AG09309 (cell line): ENCODE measurements around the gene NADSYN1.
"Not testable (repeated sequence)": the region's sequence is repeated elsewhere in the genome, so short reads cannot be mapped to it uniquely, and the experiment has no call there.

Experiments used
- DNase-seq: peaks from one replicate; pipeline ENCODE4 v3.0.0-alpha.2; 2010; ENCODE audit warnings: low read depth
- H3K4me3 ChIP-seq: 2 replicates; pipeline ENCODE4 v1.5.1; 2011; ENCODE audit warnings: mild to moderate bottlenecking, low read depth, low read length, moderate library complexity; ENCODE audit not compliant: control insufficient read depth
- TF ChIP-seq, protein P1 (sequence below): IDR thresholded peaks from 2 replicates; pipeline ENCODE4 v1.5.1; 2011; ENCODE audit warnings: mild to moderate bottlenecking, low read depth, low read length, inconsistent platforms; ENCODE audit not compliant: insufficient read depth, control insufficient read depth; ENCODE audit errors: missing control alignments

NADSYN1 gene

DNA sequence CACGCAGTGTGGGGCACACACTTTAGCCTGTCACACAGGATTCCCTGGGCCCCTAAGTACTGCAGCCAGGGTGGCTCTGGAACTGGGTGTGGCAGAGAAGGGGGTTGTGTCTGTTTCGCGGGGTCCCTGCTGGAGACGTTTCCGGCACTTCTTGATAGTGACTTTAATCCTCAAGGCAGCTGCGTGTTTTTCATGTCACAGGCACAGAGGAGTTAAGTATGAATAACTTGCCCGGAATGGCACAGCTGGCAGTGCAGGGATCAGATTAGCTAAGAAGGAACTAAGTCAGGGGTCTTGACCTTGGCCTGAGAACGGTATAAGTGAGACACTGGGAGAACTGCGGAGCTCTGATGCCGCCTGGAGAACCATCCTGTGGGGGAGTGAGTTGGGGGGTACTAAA is 66.5 kb downstream of the NADSYN1 start:
- no peak overlapping the region for H3K4me3 ChIP-seq
- TF ChIP-seq, protein P1, sequence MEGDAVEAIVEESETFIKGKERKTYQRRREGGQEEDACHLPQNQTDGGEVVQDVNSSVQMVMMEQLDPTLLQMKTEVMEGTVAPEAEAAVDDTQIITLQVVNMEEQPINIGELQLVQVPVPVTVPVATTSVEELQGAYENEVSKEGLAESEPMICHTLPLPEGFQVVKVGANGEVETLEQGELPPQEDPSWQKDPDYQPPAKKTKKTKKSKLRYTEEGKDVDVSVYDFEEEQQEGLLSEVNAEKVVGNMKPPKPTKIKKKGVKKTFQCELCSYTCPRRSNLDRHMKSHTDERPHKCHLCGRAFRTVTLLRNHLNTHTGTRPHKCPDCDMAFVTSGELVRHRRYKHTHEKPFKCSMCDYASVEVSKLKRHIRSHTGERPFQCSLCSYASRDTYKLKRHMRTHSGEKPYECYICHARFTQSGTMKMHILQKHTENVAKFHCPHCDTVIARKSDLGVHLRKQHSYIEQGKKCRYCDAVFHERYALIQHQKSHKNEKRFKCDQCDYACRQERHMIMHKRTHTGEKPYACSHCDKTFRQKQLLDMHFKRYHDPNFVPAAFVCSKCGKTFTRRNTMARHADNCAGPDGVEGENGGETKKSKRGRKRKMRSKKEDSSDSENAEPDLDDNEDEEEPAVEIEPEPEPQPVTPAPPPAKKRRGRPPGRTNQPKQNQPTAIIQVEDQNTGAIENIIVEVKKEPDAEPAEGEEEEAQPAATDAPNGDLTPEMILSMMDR = no peak
- no peak for DNase-seq

DNA sequence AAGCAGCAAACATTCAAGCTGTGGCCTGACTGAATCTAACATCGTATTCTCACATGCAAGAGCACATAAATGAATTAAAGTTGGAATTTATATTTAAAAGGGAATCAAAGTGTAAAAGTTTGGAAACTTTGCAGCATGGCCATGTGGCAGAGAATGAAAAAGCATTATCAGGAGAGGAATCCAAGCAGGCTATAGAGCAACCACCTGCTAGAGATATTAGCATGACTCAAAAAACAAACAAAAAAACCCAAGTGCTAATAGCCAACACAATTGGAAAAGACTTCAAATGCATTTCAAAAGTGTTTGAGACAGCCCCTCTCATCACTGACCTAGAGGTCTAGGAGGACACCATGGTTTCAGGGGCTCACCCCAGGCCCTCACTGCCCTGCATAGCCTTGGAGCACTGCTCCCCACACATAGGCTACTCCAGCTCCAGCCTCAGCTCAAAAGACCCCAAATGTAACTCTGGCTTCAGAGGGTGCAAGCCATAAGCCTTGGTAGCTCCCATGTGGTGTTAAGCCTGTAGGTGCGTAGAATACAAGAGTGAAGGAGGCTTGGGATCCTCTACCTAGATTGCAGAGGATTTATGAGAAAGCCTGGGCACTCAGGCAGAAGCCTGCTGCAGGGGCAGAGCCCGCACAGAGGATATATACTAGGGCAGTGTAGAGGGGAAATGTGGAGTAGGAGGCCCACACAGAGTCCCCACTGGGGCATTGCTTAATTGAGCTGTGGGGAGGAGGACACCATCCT is 72.4 kb downstream of the NADSYN1 start:
- H3K4me3 ChIP-seq = no peak overlapping the region
- TF ChIP-seq, protein P1 = no peak
- DNase-seq = no peak

DNA sequence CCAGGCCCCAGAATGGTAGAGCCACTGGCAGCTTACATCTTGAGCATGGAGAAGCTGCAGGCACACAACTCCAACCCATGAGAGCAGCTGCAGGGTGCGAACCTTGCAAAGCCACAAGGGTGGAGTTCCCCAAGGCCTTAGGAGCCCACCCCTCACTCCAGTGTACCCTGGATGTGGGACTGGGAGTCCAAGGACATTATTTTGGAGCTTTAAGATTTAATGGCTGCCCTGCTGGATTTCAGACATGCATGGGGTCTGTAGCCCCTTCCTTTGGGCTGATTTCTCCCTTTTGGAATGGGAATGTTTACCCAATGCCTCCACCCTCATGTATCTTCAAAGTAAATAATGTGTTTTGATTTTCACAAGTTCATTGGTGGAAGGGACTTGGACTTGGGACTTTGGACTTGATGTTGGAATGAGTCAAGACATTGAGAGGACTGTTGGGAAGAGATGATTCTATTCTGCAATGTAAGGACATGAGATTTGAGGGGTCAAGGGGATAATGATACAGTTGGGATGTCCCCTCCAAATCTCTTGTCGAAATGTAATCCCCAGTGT is 73.0 kb downstream of the NADSYN1 start:
- H3K4me3 ChIP-seq = no peak overlapping the region
- TF ChIP-seq, protein P1 = no peak
- DNase-seq = no peak

DNA sequence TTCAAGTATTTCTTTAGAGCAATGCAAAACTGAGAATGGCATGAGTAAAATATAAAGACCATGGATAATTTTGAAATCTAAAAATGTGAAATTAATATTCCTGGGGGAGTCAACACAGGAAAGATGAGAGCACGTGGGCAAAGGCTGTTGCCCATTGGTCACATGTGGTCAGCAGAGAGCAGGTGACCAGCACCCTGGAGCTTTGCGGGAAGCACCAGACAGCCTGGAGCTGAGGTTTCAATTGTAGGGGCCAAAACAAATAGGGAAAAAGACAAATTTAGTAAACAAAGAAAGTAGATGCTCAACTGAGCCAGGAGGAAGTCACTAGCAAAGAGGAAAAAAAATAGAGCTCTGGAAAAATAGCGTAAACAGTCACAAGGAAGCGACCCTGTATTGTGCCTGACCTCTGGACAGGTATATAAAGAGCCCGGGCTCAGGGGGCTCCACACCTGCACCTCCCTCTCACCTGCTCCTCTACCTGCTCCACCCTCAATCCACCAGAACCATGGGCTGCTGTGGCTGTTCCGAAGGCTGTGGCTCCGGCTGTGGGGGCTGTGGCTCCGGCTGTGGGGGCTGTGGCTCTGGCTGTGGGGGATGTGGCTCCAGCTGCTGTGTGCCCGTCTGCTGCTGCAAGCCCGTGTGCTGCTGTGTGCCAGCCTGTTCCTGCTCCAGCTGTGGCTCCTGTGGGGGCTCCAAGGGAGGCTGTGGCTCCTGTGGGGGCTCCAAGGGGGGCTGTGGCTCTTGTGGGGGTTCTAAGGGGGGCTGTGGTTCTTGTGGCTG is 74.0 kb downstream of the NADSYN1 start, which contains the start of gene KRTAP5-7:
KRTAP5-7 (plus strand) TSS at position 472 of the 780 bp plus-strand sequence; CDS start at position 506, 34 bp downstream.
- not testable (repeated sequence) for DNase-seq, H3K4me3 ChIP-seq

DNA sequence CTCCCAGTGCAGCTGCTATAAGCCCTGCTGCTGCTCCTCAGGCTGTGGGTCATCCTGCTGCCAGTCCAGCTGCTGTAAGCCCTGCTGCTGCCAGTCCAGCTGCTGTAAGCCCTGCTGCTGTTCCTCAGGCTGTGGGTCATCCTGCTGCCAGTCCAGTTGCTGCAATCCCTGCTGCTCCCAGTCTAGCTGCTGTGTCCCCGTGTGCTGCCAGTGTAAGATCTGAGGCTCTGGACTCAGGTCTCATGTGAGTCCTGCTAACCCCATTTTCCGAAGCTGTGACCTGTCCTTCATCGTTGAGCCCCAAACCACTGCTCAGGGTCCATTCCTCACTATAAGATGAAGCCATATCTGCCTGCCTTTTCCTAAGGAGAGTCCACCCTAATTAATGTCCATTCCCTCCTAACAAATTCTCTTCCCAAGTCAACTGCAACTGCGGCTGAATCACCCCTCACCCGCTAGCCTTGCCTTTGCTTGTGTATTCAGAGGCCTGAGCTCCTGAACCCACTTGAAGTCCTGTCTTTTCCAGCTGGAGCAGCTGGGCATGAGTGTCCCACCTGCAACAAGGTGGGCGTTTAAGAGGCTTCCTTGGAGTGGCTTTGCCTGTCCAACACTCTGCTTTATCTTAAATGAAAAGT is 74.7 kb downstream of the NADSYN1 start:
- TF ChIP-seq, protein P1 = no peak
- H3K4me3 ChIP-seq = no peak overlapping the region
- DNase-seq = no peak

DNA sequence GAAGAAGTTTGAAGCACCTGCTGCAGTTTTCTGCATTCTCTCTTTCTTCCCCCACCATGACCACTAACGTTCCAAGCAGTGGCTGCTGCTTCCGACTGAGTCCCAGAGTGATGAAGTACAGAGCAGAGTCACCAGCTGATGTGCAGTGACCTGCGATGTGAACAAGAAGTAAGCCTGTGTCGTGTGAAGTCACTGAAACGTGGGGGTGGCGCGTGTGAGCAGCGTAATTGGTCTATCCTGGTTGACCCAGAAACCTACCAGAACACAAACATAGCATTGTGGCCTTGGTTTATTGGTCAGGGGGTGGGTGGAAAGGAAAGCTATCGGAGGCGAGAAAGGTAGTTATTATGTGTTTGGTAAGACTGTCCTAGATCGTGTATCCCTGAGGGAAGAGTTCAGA is 77.6 kb downstream of the NADSYN1 start:
- no peak for DNase-seq
- no peak overlapping the region for H3K4me3 ChIP-seq
- TF ChIP-seq, protein P1 = no peak
